GM12892 (cell line): Measurements from ENCODE around the gene PRICKLE3.

Experiments used
- POLR2A ChIP-seq: IDR thresholded peaks from 2 replicates; pipeline ENCODE4 v1.6.1; 2011; ENCODE audit warnings: low read depth, low read length, control low read depth
- POLR2AphosphoS5 ChIP-seq: IDR thresholded peaks from 2 replicates; pipeline ENCODE4 v1.6.1; 2011; ENCODE audit warnings: low read depth, low read length, control low read depth

DNA sequence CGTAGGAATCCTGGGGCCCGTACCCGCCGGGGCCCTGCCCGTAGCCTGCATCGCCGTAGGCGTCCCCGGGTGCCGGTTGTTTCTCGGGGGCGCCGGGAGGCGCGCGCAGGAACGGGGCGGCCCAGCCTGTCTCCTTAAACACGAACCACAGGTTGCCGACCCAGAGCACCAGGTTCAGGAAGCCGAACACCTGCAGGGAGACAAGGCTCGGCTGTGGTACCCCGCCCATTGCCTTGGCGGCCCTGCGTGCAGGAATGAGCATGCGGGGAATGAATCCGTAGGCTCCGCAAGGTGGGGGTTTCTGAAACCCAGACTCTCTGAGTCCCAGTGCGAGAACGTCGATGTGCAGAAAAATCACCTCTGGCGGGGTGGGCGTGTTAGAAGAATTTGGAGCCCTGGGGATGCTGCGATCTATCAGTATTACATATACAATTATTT is 5.4 kb upstream of the PRICKLE3 start:
- TF ChIP-seq POLR2A (no peak), POLR2AphosphoS5 (no peak)
